SU-DHL-6 (cell line): ENCODE data around the gene S100P.

Experiments used
- H2AFZ ChIP-seq: fragments of 200-600 bp; sonication (generic); 2 replicates; pipeline ENCODE4 v1.6.1; 2014; ENCODE audit warnings: low read depth, mild to moderate bottlenecking, moderate library complexity, mixed read lengths, antibody characterized with exemption, low read length; ENCODE audit not compliant: severe bottlenecking
- H3F3A ChIP-seq: fragments of 200-600 bp; shearing (Covaris generic); 2 replicates; pipeline ENCODE4 v1.6.0; 2016; ENCODE audit warnings: antibody characterized with exemption, mild to moderate bottlenecking; ENCODE audit not compliant: insufficient read depth
- H3K27ac ChIP-seq: fragments of 200-600 bp; sonication (generic); 2 replicates; pipeline ENCODE4 v1.5.1; 2016; ENCODE audit warnings: low read depth, mild to moderate bottlenecking, low read length, moderate library complexity, mixed read lengths
- H3K27me3 ChIP-seq: fragments of 200-600 bp; sonication (generic), shearing (Covaris generic); 2 replicates; pipeline ENCODE4 v1.6.0; 2014; ENCODE audit warnings: mild to moderate bottlenecking, low read length
- H3K36me3 ChIP-seq: fragments of 200-600 bp; sonication (generic); 2 replicates; pipeline ENCODE4 v1.6.1; 2014; ENCODE audit warnings: mild to moderate bottlenecking, low read length, mixed read lengths
- H3K4me2 ChIP-seq: fragments of 300-600, 200-600 bp; shearing (Covaris generic), sonication (generic); 2 replicates; pipeline ENCODE4 v1.6.0; 2014; ENCODE audit warnings: low read length, low read depth, mild to moderate bottlenecking; ENCODE audit not compliant: poor library complexity, severe bottlenecking
- H3K4me3 ChIP-seq: fragments of 200-600 bp; sonication (generic); 2 replicates; pipeline ENCODE4 v1.5.1; 2014; ENCODE audit warnings: antibody characterized with exemption, low read length, mild to moderate bottlenecking, mixed read lengths; ENCODE audit not compliant: insufficient read depth, poor library complexity, severe bottlenecking
- H3K79me2 ChIP-seq: fragments of 200-600 bp; sonication (generic); 2 replicates; pipeline ENCODE4 v1.6.1; 2014; ENCODE audit warnings: mild to moderate bottlenecking, low read length, moderate library complexity; ENCODE audit not compliant: insufficient read depth
- H3K9ac ChIP-seq: fragments of 200-600 bp; sonication (generic); 2 replicates; pipeline ENCODE4 v1.7.0; 2014; ENCODE audit warnings: mild to moderate bottlenecking, low read length
- H3K9me2 ChIP-seq: fragments of 200-600 bp; sonication (generic); replicated peaks from 2 replicates; pipeline ENCODE4 v1.6.1; 2014; ENCODE audit warnings: low read length; ENCODE audit not compliant: insufficient read depth
- H3K9me3 ChIP-seq: fragments of 200-600 bp; sonication (generic); 2 replicates; pipeline ENCODE4 v1.6.1; 2014; ENCODE audit warnings: low read length, mixed read lengths; ENCODE audit not compliant: insufficient read depth
- H4K20me1 ChIP-seq: fragments of 200-600 bp; sonication (generic); 2 replicates; pipeline ENCODE4 v1.6.1; 2014; ENCODE audit warnings: low read depth, mild to moderate bottlenecking, antibody characterized with exemption, low read length, moderate library complexity, mixed read lengths
- EZH2phosphoT487 ChIP-seq: fragments of 200-600 bp; sonication (generic), shearing (Covaris generic); conservative IDR thresholded peaks from 2 replicates; pipeline ENCODE4 v1.6.1; 2018; ENCODE audit warnings: mild to moderate bottlenecking, antibody characterized with exemption, low read length, moderate library complexity, mixed read lengths
- TF ChIP-seq, protein P1 (sequence below): fragments of 200-600 bp; sonication (generic); IDR thresholded peaks from one replicate; pipeline ENCODE4 v1.5.1; 2017; ENCODE audit warnings: antibody characterized with exemption, mild to moderate bottlenecking, low read length, moderate library complexity; ENCODE audit not compliant: insufficient read depth, poor library complexity, severe bottlenecking

Gene S100P

DNA sequence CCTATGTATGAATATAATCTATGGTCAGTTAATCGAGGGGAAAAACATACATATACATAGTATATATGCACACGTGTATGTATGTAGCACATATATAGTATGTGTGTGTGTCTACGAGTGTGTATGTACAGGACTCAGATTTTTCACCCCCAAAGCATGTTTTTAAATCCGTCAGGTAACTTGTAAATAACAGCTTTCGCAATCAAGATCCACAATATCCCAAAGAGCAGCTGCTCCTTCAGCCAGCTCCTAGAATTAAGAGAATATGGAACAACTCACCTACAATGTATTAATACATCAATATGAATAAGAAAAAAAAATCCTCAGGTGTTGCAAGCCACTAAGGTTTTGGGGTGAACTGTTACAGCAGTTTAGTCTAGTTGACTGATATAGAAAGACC lies 12.5 kb downstream of the S100P start:
- Histone ChIP-seq H4K20me1 (no peaks in the 10 kb centered on the region), H3K27ac (no peak overlapping the region), H3K4me2 (no peak overlapping the region), H3K9ac (no peak overlapping the region), H3K36me3 (peaks cover 8% of the 10 kb centered on the region; the same call in 1 of the 2 replicates), H3K79me2 (peaks cover 17% of the 10 kb centered on the region; the same call in 1 of the 2 replicates), H3K27me3 (no peaks in the 10 kb centered on the region), H2AFZ (no peak overlapping the region), H3K9me2 (no peaks in the 10 kb centered on the region), H3F3A (0 out of 2 replicates have a peak, but pooled peaks cover 5% of the 10 kb centered on the region), H3K9me3 (no peaks in the 10 kb centered on the region; the same call in 1 of the 2 replicates), H3K4me3 (no peak overlapping the region)
- no peak for TF ChIP-seq EZH2phosphoT487
- TF ChIP-seq, protein P1, sequence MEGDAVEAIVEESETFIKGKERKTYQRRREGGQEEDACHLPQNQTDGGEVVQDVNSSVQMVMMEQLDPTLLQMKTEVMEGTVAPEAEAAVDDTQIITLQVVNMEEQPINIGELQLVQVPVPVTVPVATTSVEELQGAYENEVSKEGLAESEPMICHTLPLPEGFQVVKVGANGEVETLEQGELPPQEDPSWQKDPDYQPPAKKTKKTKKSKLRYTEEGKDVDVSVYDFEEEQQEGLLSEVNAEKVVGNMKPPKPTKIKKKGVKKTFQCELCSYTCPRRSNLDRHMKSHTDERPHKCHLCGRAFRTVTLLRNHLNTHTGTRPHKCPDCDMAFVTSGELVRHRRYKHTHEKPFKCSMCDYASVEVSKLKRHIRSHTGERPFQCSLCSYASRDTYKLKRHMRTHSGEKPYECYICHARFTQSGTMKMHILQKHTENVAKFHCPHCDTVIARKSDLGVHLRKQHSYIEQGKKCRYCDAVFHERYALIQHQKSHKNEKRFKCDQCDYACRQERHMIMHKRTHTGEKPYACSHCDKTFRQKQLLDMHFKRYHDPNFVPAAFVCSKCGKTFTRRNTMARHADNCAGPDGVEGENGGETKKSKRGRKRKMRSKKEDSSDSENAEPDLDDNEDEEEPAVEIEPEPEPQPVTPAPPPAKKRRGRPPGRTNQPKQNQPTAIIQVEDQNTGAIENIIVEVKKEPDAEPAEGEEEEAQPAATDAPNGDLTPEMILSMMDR: no peak

DNA sequence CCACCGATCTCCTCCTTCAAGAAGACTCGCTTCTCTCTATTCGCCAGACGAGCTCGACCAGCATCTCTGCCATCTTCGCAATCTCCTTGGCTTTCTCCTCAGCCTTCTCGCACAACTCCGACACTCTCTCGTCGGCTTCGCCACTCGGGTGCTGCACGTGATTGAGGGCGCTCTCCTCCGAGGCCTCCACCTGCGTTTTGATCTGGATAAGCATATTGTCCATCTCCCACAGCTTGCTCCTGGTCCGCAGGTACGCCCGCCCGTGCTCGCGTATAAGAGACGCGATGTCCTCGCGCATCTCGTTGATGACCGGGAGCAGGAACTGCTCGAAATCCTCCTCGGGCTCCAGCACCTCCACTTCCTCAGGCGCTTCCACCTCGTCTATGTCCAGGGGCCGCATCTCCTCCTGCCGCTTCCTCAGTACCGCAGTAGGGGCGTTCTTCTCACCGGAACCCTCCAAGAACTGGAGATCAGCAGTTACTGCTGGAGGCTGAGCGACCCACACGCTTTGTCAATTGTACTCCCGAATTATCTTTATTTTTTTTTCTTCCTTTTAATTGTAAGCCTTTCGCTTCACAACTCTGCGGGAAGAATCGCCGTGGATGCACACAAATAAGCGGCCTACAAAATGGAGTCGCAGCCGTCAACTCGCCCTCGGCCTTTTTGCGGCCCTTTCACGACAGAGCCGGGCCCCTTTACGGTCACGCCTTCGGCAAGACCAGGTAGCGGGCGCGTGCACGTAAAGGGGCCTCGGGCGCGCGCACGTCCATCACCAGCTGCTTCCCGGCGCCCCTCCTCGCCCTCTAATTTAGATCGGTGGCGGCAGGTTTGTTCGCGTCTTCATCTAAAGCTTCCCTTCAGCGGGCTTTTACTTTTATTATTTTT lies 15.8 kb downstream of the S100P start, which contains the start of gene MRFAP1L1:
MRFAP1L1 (minus strand) TSS at position 636 of the 885 bp plus-strand sequence; CDS start at position 400, 236 bp downstream.
- H3K4me3 ChIP-seq: peak within 1 kb of the TSS; percentile 72
- no peaks in the 10 kb centered on the region; the same call in 1 of the 2 replicates for H3K9me3 ChIP-seq
- H3K79me2 ChIP-seq: peaks cover 17% of the 10 kb centered on the region; the same call in 1 of the 2 replicates
- H2AFZ ChIP-seq: peak within 1 kb of the TSS; percentile 94
- H3K4me2 ChIP-seq: peak within 1 kb of the TSS; percentile 59
- H3K27ac ChIP-seq: peak within 1 kb of the TSS; percentile 52
- H3K27me3 ChIP-seq: no peaks in the 10 kb centered on the region
- H3K9me2 ChIP-seq: no peaks in the 10 kb centered on the region
- H3F3A ChIP-seq: 0 out of 2 replicates have a peak, but pooled peaks cover 5% of the 10 kb centered on the region
- TF ChIP-seq, protein P1: no peak
- no peak for TF ChIP-seq EZH2phosphoT487
- H3K9ac ChIP-seq: peak within 1 kb of the TSS; percentile 59
- H4K20me1 ChIP-seq: no peaks in the 10 kb centered on the region
- peaks cover 8% of the 10 kb centered on the region; the same call in 1 of the 2 replicates for H3K36me3 ChIP-seq

DNA sequence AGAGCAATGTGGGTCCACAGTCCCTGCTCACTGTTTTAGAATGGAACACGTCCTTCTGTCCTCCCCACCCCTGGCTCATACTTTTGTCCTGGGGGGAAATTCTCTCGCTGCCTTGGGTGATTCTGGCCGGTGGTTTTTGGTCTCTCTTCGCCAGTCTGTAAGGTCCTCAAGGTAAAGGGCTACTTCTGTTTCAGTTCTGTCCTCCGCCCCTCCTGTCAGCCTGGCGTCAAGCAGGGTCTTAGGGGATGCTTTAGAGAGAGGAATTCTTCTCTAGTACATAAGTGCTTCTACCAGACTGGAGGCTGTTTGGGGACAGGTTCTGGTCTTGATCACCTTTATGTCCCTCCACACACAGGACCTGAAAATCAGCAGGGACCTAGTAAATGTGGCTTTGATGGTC lies 16.6 kb downstream of the S100P start:
- no peak overlapping the region for H3K27ac ChIP-seq
- no peaks in the 10 kb centered on the region for H3K9me2 ChIP-seq
- TF ChIP-seq, protein P1: no peak
- TF ChIP-seq EZH2phosphoT487: no peak

More for the DNA sequence above, 16.6 kb downstream of the S100P start:
- H4K20me1 ChIP-seq: no peaks in the 10 kb centered on the region
- peak overlapping the region; percentile 29 for H3K9ac ChIP-seq
- peaks cover 8% of the 10 kb centered on the region; the same call in 1 of the 2 replicates for H3K36me3 ChIP-seq
- H3F3A ChIP-seq: peaks cover 6% of the 10 kb centered on the region; the same call in 1 of the 2 replicates
- H3K9me3 ChIP-seq: no peaks in the 10 kb centered on the region; the same call in 1 of the 2 replicates
- peak overlapping the region; percentile 59 for H3K4me2 ChIP-seq
- no peaks in the 10 kb centered on the region for H3K27me3 ChIP-seq
- peak overlapping the region; percentile 72 for H3K4me3 ChIP-seq
- peaks cover 17% of the 10 kb centered on the region; the same call in 1 of the 2 replicates for H3K79me2 ChIP-seq
- peak overlapping the region; percentile 94 for H2AFZ ChIP-seq
